Measurements from ENCODE around the gene DNAI2.
A peak's percentile ranks its signal among the peaks of the same experiment; 100 is the strongest.

DNAI2 gene

DNA sequence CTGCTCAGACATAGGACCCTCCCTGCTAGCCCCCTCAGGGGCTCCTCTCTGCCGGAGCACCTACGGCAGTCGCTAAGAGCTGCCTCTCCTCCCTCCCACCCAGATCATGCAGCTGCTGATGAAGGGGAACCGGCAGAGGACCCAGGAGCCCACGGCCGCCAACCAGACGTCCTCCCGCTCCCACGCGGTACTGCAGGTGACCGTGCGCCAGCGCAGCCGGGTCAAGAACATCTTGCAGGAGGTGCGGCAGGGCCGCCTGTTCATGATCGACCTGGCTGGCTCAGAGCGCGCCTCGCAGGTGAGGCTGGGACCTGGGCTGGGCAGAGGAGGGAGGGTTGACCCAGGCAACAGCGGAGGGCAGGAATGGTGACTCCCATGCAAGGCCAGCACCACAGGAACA, 70.6 kb downstream of the DNAI2 start:
- no peak for DNase-seq

DNA sequence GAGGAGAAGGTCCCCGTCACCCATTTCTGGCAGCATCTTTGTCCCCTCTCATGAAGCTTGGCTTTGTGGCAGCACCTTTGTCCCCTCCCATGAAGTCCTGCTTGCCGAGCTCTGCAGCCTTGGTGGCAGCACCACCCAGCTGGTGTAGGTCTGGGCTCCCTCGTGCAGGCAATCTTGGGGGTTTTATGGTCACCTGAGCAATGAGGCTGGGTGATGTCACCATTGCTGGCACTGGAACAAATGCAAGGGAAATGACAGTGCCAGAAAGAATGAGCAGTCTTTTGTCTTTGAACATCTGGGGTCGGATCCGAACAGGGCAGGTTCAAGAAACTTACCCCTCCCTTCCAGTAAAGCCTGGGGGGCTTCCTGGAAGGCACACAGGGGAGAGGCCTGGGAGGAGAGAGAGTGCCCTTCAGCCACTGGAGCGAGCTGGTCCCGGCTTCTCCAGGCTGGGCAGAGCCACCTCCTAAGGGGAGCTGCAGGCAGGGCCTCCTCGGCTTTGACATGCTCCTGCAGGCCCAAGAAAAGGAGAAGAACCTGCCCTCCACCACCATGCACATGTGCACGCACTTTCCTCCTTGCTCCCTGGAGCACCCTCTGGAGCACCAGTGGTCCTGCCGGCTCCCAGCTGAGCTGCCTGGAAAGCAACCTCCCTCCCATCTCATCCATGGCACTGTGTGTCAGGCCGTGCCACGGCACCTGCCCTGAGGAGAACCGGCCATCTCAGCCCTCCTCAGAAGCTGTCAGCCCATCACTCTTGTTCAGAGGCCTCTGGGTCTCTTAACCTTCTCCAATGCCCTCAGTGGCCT, 71.6 kb downstream of the DNAI2 start:
- DNase-seq, result no peak

DNA sequence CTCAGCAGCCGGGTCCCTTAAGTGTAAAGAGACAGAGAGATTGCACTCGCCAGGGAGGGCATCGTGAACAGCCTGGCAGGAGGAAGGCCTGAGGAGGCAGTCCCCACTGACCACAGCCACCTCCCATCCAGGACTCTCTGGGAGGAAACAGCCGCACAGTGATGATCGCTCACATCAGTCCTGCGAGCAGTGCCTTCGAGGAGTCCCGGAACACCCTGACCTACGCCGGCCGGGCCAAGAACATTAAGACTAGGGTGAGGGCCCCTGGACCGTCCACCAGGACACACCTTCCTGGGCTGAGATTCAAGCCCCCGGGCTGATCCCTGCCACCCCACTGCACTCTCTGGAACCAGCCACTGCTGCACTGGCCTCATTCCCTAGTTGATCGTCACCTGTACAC, 73.6 kb downstream of the DNAI2 start:
- no peak for DNase-seq

DNA sequence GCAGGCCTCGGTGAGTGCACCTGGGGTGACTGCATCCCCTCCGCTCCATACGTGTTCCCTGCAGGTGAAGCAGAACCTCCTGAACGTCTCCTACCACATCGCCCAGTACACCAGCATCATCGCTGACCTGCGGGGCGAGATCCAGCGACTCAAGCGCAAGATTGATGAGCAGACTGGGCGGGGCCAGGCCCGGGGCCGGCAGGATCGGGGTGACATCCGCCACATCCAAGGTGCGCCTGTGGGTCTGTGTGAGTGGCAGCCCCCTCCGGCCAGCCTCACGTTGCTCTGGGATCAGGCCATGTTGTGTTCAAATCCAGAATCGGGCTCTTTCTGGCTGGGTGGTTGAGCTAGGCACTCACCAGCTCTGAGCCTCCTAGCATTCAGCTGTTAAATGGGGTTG, 75.1 kb downstream of the DNAI2 start:
- no peak for DNase-seq

DNA sequence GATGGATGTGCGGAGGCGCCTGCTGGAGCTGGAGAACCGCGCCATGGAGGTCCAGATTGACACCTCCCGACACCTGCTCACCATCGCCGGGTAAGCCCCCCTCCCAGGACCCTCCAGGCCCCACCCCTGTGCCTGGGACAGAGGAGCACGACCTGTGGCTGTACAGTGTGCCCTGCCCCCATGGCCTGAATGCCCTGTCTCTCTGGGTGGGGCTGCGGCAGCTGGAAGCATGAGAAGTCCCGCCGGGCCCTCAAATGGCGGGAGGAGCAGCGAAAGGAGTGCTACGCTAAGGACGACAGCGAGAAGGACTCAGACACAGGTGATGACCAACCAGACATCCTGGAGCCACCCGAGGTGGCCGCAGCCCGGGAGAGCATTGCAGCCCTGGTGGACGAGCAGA, 76.5 kb downstream of the DNAI2 start:
- DNase-seq, result no peak

DNA sequence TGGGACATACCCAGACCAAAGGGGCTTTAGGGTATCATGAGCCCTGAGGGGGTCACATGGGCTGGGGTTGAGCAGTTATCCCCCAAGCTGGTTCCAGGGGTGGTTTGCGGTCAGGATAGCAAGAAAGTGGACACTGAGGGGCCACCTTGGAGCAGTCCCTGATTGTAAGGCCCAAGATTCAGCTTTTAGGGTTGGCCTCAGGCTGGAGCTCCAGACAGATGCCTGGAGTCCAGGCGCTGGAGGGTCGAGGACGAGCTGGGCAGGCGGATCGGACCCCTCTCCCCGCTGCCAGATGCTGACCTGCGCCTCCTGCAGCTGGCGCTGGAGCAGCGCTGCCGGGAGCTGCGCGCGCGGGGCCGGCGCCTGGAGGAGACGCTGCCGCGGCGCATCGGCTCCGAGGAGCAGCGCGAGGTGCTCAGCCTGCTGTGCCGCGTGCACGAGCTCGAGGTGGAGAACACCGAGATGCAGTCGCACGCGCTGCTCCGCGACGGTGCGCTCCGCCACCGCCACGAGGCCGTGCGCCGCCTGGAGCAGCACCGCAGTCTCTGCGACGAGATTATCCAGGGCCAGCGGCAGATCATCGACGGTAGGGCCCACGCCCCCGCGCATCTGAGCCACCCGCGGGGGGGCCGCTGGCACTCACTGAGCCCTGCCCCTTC, 77.6 kb downstream of the DNAI2 start:
- DNase-seq, result no peak

DNA sequence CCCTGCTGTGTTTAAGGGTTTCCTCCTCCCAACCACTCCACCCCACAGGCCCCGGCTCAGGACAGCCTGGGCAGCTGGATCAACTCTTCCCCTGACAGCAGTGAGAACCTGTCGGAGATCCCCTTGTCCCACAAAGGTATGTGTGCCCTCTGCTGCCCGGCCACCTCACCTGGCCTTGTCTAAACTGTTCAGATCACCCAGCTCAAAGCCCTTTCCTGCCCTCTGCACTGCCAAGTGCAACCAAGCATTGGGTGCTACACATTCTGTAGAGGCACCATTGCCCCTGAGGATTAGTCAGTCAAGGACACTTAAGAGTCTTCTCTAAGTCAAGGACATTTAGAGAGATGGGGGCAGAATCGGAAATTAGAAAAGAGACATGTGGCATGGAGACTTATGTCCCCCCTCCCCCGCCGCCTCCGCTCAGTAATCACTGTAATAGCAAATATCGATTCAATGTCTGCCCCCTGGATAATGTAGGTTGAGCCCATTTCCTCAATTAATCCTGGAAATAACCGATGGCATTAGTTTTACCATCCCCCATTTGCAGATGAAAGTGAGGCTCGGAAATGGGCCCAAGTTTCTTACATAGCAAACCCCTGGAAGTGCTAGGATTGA, 79.5 kb downstream of the DNAI2 start:
- no peak for DNase-seq

DNA sequence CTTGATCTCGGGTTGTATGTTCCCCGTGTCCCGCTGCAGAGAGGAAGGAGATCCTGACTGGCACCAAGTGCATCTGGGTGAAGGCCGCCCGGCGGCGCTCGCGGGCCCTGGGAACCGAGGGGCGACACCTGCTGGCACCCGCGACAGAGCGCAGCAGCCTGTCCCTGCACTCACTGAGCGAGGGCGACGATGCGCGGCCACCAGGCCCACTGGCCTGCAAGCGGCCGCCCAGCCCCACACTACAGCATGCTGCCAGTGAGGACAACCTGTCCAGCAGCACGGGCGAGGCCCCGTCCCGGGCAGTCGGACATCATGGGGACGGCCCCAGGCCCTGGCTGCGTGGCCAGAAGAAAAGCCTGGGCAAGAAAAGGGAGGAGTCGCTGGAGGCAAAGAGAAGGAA, 80.1 kb downstream of the DNAI2 start:
- peak; percentile 17 for DNase-seq

DNA sequence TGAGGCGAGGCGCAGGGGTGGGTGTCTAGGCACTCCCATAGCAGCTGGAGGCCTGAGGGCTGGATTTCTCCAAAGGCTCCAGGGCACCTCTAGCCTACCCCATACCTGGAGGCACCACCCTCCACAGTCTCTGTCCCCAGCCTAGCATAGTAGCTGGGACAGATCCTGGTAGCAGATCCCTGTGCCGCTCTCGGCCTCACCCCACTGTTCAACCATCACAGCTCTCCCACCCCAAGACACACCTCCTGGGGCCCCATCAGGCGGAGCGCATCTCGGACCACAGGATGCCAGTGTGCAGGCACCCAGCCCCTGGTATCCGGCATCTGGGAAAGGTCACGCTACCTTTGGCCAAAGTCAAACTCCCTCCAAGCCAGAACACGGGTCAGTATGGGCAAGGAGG, 80.5 kb downstream of the DNAI2 start:
- no peak for DNase-seq

DNA sequence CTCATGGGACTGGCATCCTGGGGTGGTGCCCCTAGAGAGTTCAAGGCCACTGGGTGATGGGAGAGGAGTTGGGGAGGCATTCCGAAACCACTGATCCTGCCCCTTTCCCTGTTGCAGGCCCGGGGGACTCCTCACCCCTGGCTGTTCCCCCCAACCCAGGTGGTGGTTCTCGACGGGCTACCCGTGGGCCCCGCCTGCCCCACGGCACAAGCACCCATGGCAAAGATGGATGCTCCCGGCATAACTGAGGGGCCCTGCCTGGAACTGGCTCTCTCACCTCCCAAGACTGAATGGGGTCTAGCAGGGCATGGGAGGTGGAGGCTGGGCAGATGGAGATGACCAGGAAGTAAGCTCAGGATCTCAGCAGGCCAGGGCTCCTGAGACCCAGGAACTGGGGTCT, 81.0 kb downstream of the DNAI2 start:
- DNase-seq, result no peak

DNA sequence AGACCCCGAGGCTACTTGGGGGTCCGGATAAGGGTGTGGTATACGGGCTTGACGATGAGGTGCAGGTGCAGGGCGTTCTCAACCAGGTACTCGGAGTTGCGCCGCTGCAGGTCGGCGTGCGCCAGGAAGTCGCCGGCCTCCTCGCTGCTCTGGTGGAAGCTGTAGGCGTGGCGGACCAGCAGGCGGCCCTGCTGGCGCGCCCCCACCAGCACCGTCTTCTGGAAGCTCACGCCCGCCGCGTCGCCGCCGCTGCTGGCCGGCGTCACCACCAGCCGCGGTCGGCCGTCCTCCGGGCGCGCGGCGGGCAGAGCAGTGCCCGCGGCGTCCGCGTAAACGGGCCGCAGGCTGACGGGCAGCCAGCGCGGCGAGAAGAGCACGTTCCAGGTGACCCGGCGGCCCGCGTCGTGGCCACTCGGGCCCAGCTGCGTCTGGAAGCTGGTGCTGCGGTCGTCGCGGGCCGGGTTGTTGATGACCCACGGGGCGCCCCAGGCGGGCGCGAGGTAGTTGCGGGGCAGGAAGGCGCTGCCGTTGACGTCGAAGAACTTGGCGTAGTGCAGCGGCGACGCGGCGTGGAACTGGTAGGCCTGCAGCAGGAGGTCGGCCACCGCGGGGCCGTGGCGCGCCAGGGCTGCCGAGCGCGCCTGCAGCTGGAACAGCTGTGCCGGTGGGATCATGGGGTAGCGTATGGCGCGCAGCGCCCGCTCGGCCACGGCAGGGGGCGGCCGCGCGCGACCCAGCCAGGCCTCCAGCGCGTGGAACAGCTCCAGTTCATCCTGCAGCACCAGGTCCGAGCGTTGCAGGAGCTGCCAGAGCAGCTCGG, 82.8 kb downstream of the DNAI2 start:
- no peak for DNase-seq

DNA sequence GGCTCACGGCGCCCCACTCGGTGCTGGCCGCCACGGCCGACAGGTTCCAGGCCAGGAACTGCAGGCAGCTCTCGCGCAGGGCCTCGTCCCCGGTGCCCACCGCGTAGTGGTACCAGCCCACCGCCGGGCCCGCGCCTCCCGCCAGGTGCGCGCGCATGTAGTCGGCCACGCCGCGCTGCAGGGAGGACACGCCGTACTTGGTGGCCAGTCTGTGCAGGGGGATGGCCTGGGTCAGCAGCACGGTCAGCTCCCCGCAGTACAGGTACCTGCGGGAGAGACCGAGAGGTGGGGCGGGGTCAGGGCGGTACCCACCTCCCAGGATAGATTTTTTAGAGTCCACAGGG, 83.4 kb downstream of the DNAI2 start:
- DNase-seq, result no peak

DNA sequence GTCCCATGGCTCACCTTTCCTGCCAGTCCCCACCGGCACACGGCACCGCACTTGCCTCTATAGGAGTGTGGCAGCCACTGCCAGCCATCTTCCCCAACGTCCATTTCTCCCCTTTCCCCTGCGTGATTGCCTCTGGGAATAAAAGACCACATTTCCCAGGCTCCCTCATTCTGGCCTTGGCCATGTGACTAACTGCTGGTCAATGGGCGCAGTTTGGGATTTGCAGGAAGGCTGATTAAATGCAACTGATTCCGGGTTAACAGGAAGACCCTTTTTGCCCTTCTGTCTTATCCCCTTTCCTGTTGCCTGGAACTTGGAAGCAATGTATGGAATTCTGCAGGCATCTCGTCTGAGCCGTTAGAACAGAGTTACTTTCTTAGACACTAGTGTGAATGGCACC, 84.7 kb downstream of the DNAI2 start:
- DNase-seq, result no peak

DNA sequence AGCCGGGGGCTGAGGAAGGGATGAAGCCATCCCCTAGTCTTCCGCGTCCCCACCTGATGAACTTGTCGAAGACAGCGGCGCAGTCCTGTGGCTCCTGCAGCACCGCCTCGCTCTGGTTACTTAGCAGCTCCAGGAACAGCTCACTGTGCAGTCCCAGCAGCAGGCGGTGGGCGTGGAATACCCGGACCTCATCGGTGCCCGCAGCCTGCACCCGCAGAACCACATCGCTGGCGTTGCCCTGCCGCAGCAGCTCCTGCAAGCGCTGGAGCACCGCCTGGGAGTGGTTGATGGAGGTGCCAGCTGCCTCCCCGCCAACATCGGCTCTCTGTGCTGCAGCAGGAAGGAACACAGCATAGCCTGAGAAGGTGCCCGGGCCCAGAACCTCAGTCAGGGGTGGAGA, 85.9 kb downstream of the DNAI2 start:
- no peak for DNase-seq

DNA sequence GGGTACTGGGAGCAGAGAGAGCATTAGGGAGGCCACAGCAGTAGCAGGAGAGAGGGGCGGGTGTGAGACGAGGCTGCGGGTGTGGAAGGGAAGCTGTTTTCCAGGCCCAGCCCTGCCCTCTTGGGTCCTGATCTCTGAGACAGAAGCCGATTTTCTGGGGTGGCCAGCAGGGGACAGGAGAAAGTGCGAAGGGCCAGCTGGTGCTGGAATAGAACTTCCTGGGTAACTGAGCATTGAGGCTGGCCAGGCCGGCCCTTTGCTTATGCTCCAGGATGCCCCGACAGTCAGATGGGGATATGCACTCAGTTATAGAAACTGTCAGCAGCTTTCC, 86.8 kb downstream of the DNAI2 start:
- no peak for DNase-seq

DNA sequence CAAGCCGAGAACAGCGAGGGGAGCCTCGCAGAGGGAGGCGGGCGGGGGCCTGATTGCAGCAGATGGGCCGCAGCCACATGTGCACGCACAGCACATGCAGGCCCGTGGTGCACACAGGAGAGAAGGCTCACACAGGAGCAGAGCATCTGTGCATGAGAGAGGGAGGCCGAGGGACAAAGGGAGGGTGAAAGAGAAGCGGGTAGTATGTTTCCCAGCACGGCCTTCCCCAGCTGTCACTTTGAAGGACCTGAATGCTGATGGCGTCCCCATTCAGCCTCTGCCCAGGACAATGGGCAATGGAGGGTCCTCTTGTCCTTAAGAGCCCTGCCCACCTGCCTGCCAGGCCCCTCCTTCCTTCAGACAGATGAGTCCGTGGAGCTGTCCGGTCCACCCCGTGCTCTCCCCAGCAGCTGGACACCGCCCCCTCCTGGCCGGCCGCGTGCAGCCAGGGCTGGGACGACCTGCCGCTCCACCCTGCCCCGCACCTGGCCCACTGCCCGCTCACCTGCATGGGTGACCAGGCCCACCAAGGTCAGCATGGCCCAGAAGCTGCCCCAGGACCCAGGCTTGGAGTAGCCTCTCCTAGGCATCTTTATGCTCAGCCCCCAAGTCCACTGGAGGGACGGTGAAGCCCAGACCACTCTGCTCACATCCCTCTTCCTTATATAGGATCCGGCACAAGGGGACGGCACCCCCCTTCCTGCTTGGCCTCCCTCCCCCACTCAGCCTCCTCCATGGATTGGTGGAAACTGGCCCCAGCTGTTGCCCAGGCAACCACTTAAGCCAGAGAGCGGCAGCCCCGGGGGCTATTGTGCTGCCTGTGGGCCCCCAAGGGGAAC, 87.4 kb downstream of the DNAI2 start, which contains the start of gene BTBD17:
BTBD17 (minus strand) TSS at position 639 of the 839 bp plus-strand sequence; CDS start at position 590, 49 bp downstream.
- DNase-seq, result no peak

DNA sequence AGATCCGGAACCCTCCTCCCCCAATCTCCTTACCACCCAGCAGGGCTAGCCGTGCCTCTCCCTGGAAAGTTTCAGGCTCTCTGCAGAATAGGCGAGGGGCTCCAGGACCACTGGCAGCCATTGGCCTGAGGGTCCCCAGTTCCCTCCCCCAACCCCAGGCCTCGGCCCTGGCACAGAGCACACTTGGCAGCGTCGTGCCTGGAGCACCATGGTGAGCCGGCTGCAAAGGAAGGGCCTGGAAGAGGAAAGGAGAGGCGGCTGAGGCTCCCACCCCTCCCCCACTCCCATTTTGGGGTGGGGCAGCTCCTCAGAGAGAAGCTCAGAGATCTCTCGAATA, 88.0 kb downstream of the DNAI2 start:
- DNase-seq, result no peak

DNA sequence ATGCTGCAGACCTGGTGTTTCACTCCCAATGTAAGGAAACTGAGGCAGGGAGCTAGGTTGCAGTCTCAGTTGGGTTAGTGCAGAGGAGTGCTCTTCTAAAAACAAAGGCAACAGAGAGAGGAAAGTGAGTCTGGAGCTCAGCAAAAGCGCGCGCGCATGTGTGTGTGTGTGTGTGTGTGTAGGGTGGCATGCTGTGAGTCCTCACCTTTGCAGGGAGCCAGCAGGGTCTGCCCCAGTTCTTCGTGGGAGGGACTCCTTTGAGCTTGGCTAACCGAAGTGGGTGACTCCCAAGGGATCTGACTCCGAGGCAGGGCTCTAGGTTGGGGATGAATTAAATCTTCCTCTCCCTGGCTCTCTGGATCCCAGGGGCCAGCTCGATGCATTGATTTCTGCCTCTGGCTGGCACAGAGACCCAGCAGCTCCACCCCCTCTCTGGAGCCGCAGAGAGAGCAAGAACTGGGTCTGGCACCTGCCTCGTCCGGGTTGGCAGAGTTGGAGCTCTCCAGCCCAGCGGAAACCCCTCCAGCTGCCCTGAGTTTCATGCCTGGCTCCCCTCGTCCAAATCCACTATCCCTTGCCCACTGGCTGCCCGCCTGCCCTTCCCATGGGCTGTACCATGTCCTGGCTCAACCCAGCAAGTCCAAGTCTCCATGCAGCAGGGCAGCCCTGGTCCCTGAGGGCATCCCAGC, 88.9 kb downstream of the DNAI2 start:
- no peak for DNase-seq

Measured in NCI-H526 treated with DMSO at 0.1 percent for 48 hours (cell line).